Gastroesophageal sphincter (tissue), 3 donors: ENCODE data around the gene DAB1.

Source experiments
- CTCF ChIP-seq, 4 experiments: fragments of 200-600 bp in 2 of 4; fragments of 450-650 bp in 2 of 4; sonication (generic) in 1 of 4; IDR thresholded peaks; one replicate each; pipeline ENCODE4 v1.5.1; 2017 to 2019; ENCODE audit warnings: antibody characterized with exemption in 4 of 4, mild to moderate bottlenecking in 2 of 4, moderate library complexity in 2 of 4
- POLR2A ChIP-seq, 2 donors: fragments of 450-650 bp; IDR thresholded peaks; one replicate each; pipeline ENCODE4 v1.6.1; 2017; ENCODE audit warnings: antibody characterized with exemption in 2 of 2, mild to moderate bottlenecking in 2 of 2, moderate library complexity in 1 of 2

GRCh38 chr1:57277681-57278080 lies 146.2 kb downstream of the DAB1 start:
- no peak for TF ChIP-seq CTCF (IDR thresholded peaks at IDR 0.05)
- no peak for TF ChIP-seq POLR2A (IDR thresholded peaks at IDR 0.05)
